H9 (cell line): ENCODE results near the gene TCEAL1. TPM values are rescaled to one million over a fixed set of nuclear protein-coding genes. Genes with fewer than 3 reads are reported as not detected.
"Not testable (repeated sequence)": the region's sequence is repeated elsewhere in the genome, so short reads cannot be mapped to it uniquely, and the experiment has no call there.

ENCODE experiments used
- DNase-seq: peaks from one replicate; pipeline ENCODE4 v3.0.0-alpha.2; 2017
- H2AFZ ChIP-seq: one replicate; pipeline ENCODE4 v1.6.1; 2013; ENCODE audit warnings: mild to moderate bottlenecking, low read length, control low read depth, moderate library complexity
- H2AK5ac ChIP-seq: 2 replicates; pipeline ENCODE4 v1.6.1; 2013; ENCODE audit warnings: low read length, control low read depth, mixed read lengths; ENCODE audit not compliant: insufficient read length
- H2BK120ac ChIP-seq: one replicate; pipeline ENCODE4 v1.6.1; 2013; ENCODE audit warnings: low read depth, mild to moderate bottlenecking, low read length, control low read depth, inconsistent platforms; ENCODE audit not compliant: poor library complexity, severe bottlenecking
- H2BK12ac ChIP-seq: 2 replicates; pipeline ENCODE4 v1.6.1; 2013; ENCODE audit warnings: low read length, control low read depth, mixed read lengths, low read depth; ENCODE audit not compliant: insufficient read length
- H2BK15ac ChIP-seq: 2 replicates; pipeline ENCODE4 v1.6.1; 2013; ENCODE audit warnings: low read depth, low read length, control low read depth
- H2BK20ac ChIP-seq: one replicate; pipeline ENCODE4 v1.6.1; 2013; ENCODE audit warnings: low read depth, mild to moderate bottlenecking, low read length, control low read depth, inconsistent platforms; ENCODE audit not compliant: poor library complexity, severe bottlenecking
- H2BK5ac ChIP-seq: 2 replicates; pipeline ENCODE4 v1.6.1; 2013; ENCODE audit warnings: low read length, control low read depth, mixed read lengths; ENCODE audit not compliant: insufficient read length
- H3K14ac ChIP-seq: 2 replicates; pipeline ENCODE4 v1.6.1; 2013; ENCODE audit warnings: low read length, control low read depth; ENCODE audit not compliant: insufficient read depth
- H3K18ac ChIP-seq: 2 replicates; pipeline ENCODE4 v1.6.1; 2013; ENCODE audit warnings: low read depth, mild to moderate bottlenecking, mixed read lengths, low read length, control low read depth; ENCODE audit not compliant: insufficient read length
- H3K23ac ChIP-seq: 2 replicates; pipeline ENCODE4 v1.6.1; 2013; ENCODE audit warnings: low read length, control low read depth, mixed read lengths, low read depth; ENCODE audit not compliant: insufficient read length
- H3K23me2 ChIP-seq: 2 replicates; pipeline ENCODE4 v1.6.1; 2013; ENCODE audit warnings: low read depth, mild to moderate bottlenecking, mixed read lengths, low read length, control low read depth; ENCODE audit not compliant: insufficient read length, poor library complexity, severe bottlenecking
- H3K27ac ChIP-seq: 2 replicates; pipeline ENCODE4 v1.5.1; 2013; ENCODE audit warnings: low read length, control low read depth, mixed read lengths, low read depth; ENCODE audit not compliant: insufficient read length
- H3K27me3 ChIP-seq: 2 replicates; pipeline ENCODE4 v1.6.1; 2013; ENCODE audit warnings: low read length, control low read depth, inconsistent platforms; ENCODE audit not compliant: insufficient read depth
- H3K4ac ChIP-seq: 2 replicates; pipeline ENCODE4 v1.6.1; 2013; ENCODE audit warnings: low read depth, mild to moderate bottlenecking, control low read depth, inconsistent platforms, low read length, moderate library complexity
- H3K4me1 ChIP-seq: 2 replicates; pipeline ENCODE4 v1.6.1; 2013; ENCODE audit warnings: low read length, control low read depth, inconsistent platforms; ENCODE audit not compliant: insufficient read depth
- H3K4me2 ChIP-seq: 2 replicates; pipeline ENCODE4 v1.6.1; 2013; ENCODE audit warnings: low read length, control low read depth, mixed read lengths; ENCODE audit not compliant: insufficient read length, insufficient read depth
- H3K56ac ChIP-seq: 2 replicates; pipeline ENCODE4 v1.6.1; 2013; ENCODE audit warnings: low read depth, mild to moderate bottlenecking, mixed read lengths, low read length, control low read depth; ENCODE audit not compliant: insufficient read length
- H3K79me1 ChIP-seq: 2 replicates; pipeline ENCODE4 v1.6.1; 2013; ENCODE audit warnings: low read depth, mild to moderate bottlenecking, moderate library complexity, low read length, control low read depth, inconsistent platforms; ENCODE audit not compliant: insufficient read depth, poor library complexity, severe bottlenecking
- H3K79me2 ChIP-seq: 2 replicates; pipeline ENCODE4 v1.6.1; 2013; ENCODE audit warnings: low read length, control low read depth, inconsistent platforms; ENCODE audit not compliant: insufficient read depth
- H3K9ac ChIP-seq: 2 replicates; pipeline ENCODE4 v1.6.1; 2013; ENCODE audit warnings: low read length, control low read depth, mixed read lengths; ENCODE audit not compliant: insufficient read length; ENCODE audit errors: extremely low read depth
- H3K9me3 ChIP-seq: one replicate; pipeline ENCODE4 v1.6.1; 2013; ENCODE audit warnings: low read depth, low read length, inconsistent platforms; ENCODE audit not compliant: control insufficient read depth
- H3T11ph ChIP-seq: one replicate; pipeline ENCODE4 v1.6.1; 2013; ENCODE audit warnings: mild to moderate bottlenecking, low read length, control low read depth, inconsistent platforms
- H4K20me1 ChIP-seq: one replicate; pipeline ENCODE4 v1.6.1; 2013; ENCODE audit not compliant: control insufficient read depth, insufficient read length, insufficient read depth
- H4K5ac ChIP-seq: 2 replicates; pipeline ENCODE4 v1.6.1; 2013; ENCODE audit warnings: low read depth, mild to moderate bottlenecking, mixed read lengths, low read length, control low read depth; ENCODE audit not compliant: insufficient read length
- H4K8ac ChIP-seq: replicated peaks from 2 replicates; pipeline ENCODE4 v1.6.1; 2013; ENCODE audit warnings: low read length, control low read depth, mixed read lengths, low read depth; ENCODE audit not compliant: insufficient read length
- H4K91ac ChIP-seq: 2 replicates; pipeline ENCODE4 v1.6.1; 2013; ENCODE audit warnings: low read depth, mild to moderate bottlenecking, moderate library complexity, mixed read lengths, low read length, control low read depth; ENCODE audit not compliant: insufficient read length
- H3K27ac Mint-ChIP-seq, 3 experiments: 2 replicates in 2 of 3; 3 replicates in 1 of 3; pipeline ENCODE4 v1.8.0; 2020 to 2021; ENCODE audit warnings: mixed read lengths in 3 of 3, mild to moderate bottlenecking in 1 of 3, moderate library complexity in 1 of 3
- H3K27me3 Mint-ChIP-seq: 2 replicates; pipeline ENCODE4 v1.8.0; 2021; ENCODE audit warnings: low read depth, mild to moderate bottlenecking, moderate library complexity, mixed read lengths
- H3K36me3 Mint-ChIP-seq, 3 experiments: 2 replicates in 2 of 3; 3 replicates in 1 of 3; pipeline ENCODE4 v1.8.0; 2020 to 2021; ENCODE audit warnings: low read depth in 3 of 3, mixed read lengths in 3 of 3; ENCODE audit not compliant: insufficient read depth in 1 of 3
- H3K4me1 Mint-ChIP-seq, 2 experiments: 2 replicates each; pipeline ENCODE4 v1.8.0; 2020; ENCODE audit warnings: mixed read lengths in 2 of 2
- H3K4me3 Mint-ChIP-seq, 2 experiments: 2 replicates in 1 of 2; 3 replicates in 1 of 2; pipeline ENCODE4 v1.8.0; 2020 to 2021; ENCODE audit warnings: mild to moderate bottlenecking in 2 of 2, mixed read lengths in 2 of 2, moderate library complexity in 1 of 2
- H3K9me3 Mint-ChIP-seq, 2 experiments: 2 replicates in 1 of 2; 3 replicates in 1 of 2; pipeline ENCODE4 v1.8.0; 2020; ENCODE audit warnings: mild to moderate bottlenecking in 2 of 2, mixed read lengths in 2 of 2, moderate library complexity in 1 of 2
- WGBS: extraction: QIAGEN DNeasy Blood & Tissue Kit; methylation state at CpG from one replicate; pipeline ENCODE4 v1.1.7; 2013; ENCODE audit warnings: missing lambda C conversion rate, low lambda C conversion rate, mixed read lengths; ENCODE audit not compliant: insufficient read length; ENCODE audit errors: extremely low coverage; 5-methylcytosine and 5-hydroxymethylcytosine counted together
- total RNA-seq: library from RNA; stranded (reverse); gene quantifications from 2 replicates; pipeline ENCODE4 v1.2.1, GENCODE V29; 2021

Gene TCEAL1
- total RNA-seq, 1 experiment from 2014 or later, result 3.0 TPM

DNA sequence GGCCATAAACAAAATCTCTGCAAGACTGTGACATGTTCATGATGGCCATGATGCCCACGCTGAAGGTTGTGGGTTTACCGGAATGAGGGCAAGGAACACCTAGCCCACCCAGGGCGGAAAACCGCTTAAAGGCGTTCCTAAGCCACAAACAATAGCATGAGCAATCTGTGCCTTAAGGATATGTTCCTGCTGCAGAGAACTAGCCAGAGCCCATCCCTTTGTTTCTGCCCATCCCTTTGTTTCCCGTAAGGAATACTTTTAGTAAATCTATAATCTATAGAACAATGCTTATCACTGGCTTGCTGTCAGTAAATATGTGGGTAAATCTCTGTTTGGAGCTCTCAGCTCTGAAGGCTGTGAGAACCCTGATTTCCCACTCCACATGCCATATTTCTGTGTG is 33.6 kb upstream of the TCEAL1 start:
- H3K79me1 ChIP-seq, H3K9ac ChIP-seq, H3K18ac ChIP-seq, H4K5ac ChIP-seq, H3K27me3 ChIP-seq, H2AFZ ChIP-seq, H3K23me2 ChIP-seq, H3K27me3 Mint-ChIP-seq, H3K4ac ChIP-seq, H3K27ac ChIP-seq, H4K91ac ChIP-seq, H3K23ac ChIP-seq, H4K8ac ChIP-seq, H2BK20ac ChIP-seq, H3K56ac ChIP-seq, H3K27ac Mint-ChIP-seq, H2BK12ac ChIP-seq, H2AK5ac ChIP-seq, H3K4me1 ChIP-seq, H3K9me3 ChIP-seq, H4K20me1 ChIP-seq, DNase-seq, H3K4me2 ChIP-seq, H2BK120ac ChIP-seq, H3K4me3 Mint-ChIP-seq, H3K79me2 ChIP-seq, H2BK15ac ChIP-seq, H3K4me1 Mint-ChIP-seq, H3T11ph ChIP-seq, H3K14ac ChIP-seq, H2BK5ac ChIP-seq: not testable (repeated sequence)
- peaks cover 13 to 30% (median 19%) of the 10 kb centered on the region in 3 experiments for H3K36me3 Mint-ChIP-seq
- no CpG with 5 or more reads among the region's 6 CpGs for WGBS
- H3K9me3 Mint-ChIP-seq, result peaks cover 15 to 52% of the 10 kb centered on the region in 2 experiments
